ENCODE results near the gene POLR3H.
A peak's percentile ranks its signal among the peaks of the same experiment; 100 is the strongest.

POLR3H gene

DNA sequence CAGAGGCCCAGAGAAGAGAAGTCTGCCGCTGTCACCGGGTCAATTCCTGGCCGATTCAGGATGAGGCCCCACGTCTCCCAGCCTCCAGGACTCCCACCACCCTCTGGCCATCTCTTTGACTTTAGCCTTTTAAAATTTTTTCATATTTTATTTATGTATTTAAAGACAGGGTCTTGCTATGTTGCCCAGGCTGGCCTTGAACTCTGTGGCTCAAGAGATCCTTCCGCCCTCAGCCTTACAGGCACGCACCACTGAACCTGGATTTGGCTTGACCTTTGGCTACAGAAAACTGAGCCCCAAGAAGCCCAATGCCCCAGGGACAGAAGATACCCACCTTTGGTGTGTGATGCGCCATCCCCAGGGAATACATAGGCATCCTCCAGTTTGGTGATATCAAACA lies 3.9 kb downstream of the POLR3H start:
- Mint-ChIP-seq H3K27me3 (no peaks in the 10 kb centered on the region), H3K9me3 (no peaks in the 10 kb centered on the region), H3K4me1 (peaks cover 37% of the 10 kb centered on the region), H3K4me3 (no peak overlapping the region), H3K27ac (ENCODE audit: low read depth) (no peak overlapping the region), H3K36me3 (ENCODE audit: insufficient read depth) (peaks cover 20% of the 10 kb centered on the region)
- DNase-seq (ENCODE audit: low spot score in 2 of 2), result no peak
- no peak for ATAC-seq (replicated peaks; ENCODE audit: extremely low read depth, poor library complexity, severe bottlenecking)

DNA sequence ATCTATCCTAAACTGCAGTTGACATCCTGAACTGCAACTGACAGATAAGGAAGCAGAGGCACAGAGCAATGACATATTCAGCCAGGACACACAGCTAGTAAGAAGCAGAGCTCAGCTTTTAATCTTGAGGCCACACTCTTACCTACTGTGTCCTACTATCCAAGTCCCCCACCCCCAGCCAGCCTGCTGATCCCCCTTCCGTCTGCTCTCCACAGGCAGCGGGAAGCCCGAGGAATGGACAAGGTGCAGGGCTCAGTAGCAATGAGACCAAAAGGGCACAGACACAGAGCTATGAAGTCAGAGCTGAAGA lies 4.3 kb downstream of the POLR3H start:
- Mint-ChIP-seq H3K9me3 (no peaks in the 10 kb centered on the region), H3K4me1 (peaks cover 38% of the 10 kb centered on the region), H3K4me3 (no peak overlapping the region), H3K27me3 (no peaks in the 10 kb centered on the region), H3K36me3 (ENCODE audit: insufficient read depth) (peaks cover 20% of the 10 kb centered on the region), H3K27ac (ENCODE audit: low read depth) (no peak overlapping the region)
- no peak for ATAC-seq (replicated peaks; ENCODE audit: extremely low read depth, poor library complexity, severe bottlenecking)
- DNase-seq (ENCODE audit: low spot score in 2 of 2), result no peak

DNA sequence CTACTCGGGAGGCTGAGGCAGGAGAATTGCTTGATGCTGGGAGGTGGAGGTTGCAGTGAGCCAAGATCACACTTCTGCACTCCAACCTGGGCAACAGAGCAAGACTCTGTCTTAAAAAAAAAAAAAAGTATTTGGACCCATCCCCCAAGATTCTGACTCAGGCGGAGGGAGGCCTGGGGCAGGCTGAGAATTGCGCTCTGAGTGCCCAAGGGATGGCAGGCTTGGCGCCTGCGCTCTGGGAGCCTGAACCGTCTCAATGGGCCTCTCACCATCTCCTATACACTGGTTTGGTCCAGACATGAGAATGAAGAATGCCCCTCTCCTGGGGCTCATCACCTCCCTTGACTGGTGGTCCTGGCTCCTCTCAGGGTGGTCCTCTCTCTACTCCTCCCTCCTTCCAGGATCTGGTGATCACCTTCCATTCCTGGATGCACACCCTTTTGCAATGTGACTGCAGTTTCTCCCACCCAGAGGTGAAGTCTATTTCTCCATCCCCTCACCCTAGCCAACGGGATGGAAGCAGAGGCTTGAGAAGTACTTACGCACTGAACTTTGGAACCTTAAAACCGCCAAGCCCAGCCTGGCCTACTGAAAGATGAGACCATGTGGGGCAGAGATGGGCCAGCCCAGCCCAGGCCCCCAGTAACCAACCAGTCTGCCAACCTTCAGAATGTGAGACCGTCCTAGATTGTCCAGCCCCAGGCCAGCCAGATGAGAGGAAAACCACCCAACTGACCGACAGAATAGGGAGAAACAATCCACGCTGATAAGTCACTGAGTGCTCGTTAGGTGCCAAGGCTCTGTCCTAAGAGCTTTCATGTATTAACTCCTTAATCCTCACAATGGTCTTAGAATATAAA lies 4.9 kb downstream of the POLR3H start:
- peaks cover 16% of the 10 kb centered on the region for H3K36me3 Mint-ChIP-seq (ENCODE audit: insufficient read depth)
- no peak overlapping the region for H3K4me3 Mint-ChIP-seq
- no peaks in the 10 kb centered on the region for H3K9me3 Mint-ChIP-seq
- H3K4me1 Mint-ChIP-seq, result peaks cover 32% of the 10 kb centered on the region
- ATAC-seq (replicated peaks; ENCODE audit: extremely low read depth, poor library complexity, severe bottlenecking), result no peak
- no peak for DNase-seq (ENCODE audit: low spot score in 2 of 2)
- H3K27me3 Mint-ChIP-seq, result no peaks in the 10 kb centered on the region
- H3K27ac Mint-ChIP-seq (ENCODE audit: low read depth), result no peak overlapping the region

DNA sequence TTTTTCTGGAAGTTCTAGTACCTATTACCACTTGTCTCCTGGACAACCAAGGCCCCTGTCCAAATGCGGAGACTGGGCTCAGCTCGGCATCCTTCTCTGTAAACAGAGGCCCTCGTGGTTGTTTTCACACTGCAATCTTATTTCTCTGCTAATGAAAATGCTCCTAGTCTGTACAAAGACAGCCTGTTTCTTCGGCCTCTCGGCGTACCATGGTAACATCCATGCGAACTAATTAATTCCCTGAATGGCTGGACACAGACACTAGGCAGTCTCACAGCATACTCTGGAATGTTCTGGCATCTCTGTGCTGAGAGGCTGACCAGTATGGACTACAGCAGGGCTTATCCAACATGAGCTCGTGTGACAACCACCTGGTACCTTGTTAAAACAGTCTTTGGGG lies 5.7 kb downstream of the POLR3H start:
- no peaks in the 10 kb centered on the region for H3K27me3 Mint-ChIP-seq
- peaks cover 12% of the 10 kb centered on the region for H3K36me3 Mint-ChIP-seq (ENCODE audit: insufficient read depth)
- ATAC-seq (replicated peaks; ENCODE audit: extremely low read depth, poor library complexity, severe bottlenecking), result no peak
- H3K27ac Mint-ChIP-seq (ENCODE audit: low read depth), result no peak overlapping the region
- no peak overlapping the region for H3K4me3 Mint-ChIP-seq
- DNase-seq (ENCODE audit: low spot score in 2 of 2), result no peak
- H3K9me3 Mint-ChIP-seq, result no peaks in the 10 kb centered on the region
- peaks cover 24% of the 10 kb centered on the region for H3K4me1 Mint-ChIP-seq

DNA sequence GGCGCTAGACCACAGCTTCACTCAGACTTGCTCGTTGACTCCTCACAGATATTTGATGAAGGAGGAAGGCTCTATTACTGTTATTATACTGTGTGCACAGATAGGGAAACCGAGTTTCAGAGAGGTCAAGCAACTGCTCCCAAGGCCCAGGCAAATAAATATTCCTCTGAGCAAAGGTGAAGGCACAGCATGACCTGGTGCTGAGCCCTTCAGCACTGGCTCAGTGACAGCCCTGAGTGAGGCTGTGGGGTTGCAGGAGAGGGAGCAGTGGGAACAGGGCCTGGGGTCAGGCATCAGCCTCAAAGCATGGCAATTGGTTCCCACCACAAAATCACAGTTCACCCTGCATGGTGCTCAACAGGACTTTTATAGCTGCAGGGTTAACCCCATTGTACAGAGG lies 7.1 kb downstream of the POLR3H start:
- no peaks in the 10 kb centered on the region for H3K9me3 Mint-ChIP-seq
- no peaks in the 10 kb centered on the region for H3K27me3 Mint-ChIP-seq
- peaks cover 18% of the 10 kb centered on the region for H3K36me3 Mint-ChIP-seq (ENCODE audit: insufficient read depth)
- H3K4me1 Mint-ChIP-seq, result peaks cover 13% of the 10 kb centered on the region
- no peak for DNase-seq (ENCODE audit: low spot score in 2 of 2)
- H3K4me3 Mint-ChIP-seq, result no peak overlapping the region
- no peak overlapping the region for H3K27ac Mint-ChIP-seq (ENCODE audit: low read depth)
- no peak for ATAC-seq (replicated peaks; ENCODE audit: extremely low read depth, poor library complexity, severe bottlenecking)

DNA sequence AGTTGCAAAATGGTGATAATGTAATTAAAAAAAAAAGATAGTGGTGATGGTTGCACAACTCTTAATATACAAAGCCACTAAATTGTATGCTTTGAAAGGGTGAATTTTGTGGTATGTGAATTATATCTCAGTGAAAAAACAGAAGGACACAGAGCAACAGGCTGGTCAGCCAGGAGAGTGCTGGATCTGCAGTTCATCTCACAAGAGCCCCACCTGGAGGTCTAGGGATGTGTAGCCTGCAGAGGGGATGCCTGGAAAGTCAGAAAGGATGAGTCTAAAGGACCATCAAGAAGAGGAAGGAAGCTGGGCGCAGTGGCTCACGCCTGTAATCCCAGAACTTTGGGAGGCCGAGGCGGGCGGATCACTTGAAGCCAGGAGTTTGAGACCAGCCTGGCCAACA lies 9.0 kb downstream of the POLR3H start:
- no peak for DNase-seq (ENCODE audit: low spot score in 2 of 2)
- Mint-ChIP-seq H3K4me1 (peaks cover 4% of the 10 kb centered on the region), H3K27ac (ENCODE audit: low read depth) (peak overlapping the region; percentile 78)

DNA sequence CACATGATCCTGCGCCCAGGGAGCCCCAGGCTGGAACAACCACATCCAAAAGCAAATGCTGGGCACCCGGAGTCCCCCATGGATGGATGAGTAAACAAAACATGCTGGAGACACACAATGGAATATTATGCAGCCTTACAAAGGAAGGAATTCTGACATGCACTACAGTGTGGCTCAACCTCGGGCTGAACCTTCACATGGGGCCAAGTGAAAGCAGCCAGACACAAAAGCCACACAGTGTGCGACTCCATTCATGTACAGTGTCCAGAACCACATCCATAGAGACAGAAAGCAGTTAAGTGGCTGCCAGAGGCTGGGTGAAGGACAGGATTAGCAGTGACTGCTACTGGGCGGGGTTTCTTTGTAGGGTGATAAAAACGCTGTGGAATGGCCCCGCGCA lies 10.1 kb downstream of the POLR3H start:
- H3K4me1 Mint-ChIP-seq, result peaks cover 4% of the 10 kb centered on the region
- no peak for ATAC-seq (replicated peaks; ENCODE audit: extremely low read depth, poor library complexity, severe bottlenecking)
- no peaks in the 10 kb centered on the region for H3K9me3 Mint-ChIP-seq
- no peak overlapping the region for H3K4me3 Mint-ChIP-seq
- no peak overlapping the region for H3K27ac Mint-ChIP-seq (ENCODE audit: low read depth)
- DNase-seq (ENCODE audit: low spot score in 2 of 2), result no peak
- peaks cover 19% of the 10 kb centered on the region for H3K36me3 Mint-ChIP-seq (ENCODE audit: insufficient read depth)
- no peaks in the 10 kb centered on the region for H3K27me3 Mint-ChIP-seq

More for the DNA sequence above, 9.0 kb downstream of the POLR3H start:
- ATAC-seq (replicated peaks; ENCODE audit: extremely low read depth, poor library complexity, severe bottlenecking), result no peak
- Mint-ChIP-seq H3K36me3 (ENCODE audit: insufficient read depth) (peaks cover 16% of the 10 kb centered on the region), H3K9me3 (no peaks in the 10 kb centered on the region), H3K4me3 (no peak overlapping the region), H3K27me3 (no peaks in the 10 kb centered on the region)

DNA sequence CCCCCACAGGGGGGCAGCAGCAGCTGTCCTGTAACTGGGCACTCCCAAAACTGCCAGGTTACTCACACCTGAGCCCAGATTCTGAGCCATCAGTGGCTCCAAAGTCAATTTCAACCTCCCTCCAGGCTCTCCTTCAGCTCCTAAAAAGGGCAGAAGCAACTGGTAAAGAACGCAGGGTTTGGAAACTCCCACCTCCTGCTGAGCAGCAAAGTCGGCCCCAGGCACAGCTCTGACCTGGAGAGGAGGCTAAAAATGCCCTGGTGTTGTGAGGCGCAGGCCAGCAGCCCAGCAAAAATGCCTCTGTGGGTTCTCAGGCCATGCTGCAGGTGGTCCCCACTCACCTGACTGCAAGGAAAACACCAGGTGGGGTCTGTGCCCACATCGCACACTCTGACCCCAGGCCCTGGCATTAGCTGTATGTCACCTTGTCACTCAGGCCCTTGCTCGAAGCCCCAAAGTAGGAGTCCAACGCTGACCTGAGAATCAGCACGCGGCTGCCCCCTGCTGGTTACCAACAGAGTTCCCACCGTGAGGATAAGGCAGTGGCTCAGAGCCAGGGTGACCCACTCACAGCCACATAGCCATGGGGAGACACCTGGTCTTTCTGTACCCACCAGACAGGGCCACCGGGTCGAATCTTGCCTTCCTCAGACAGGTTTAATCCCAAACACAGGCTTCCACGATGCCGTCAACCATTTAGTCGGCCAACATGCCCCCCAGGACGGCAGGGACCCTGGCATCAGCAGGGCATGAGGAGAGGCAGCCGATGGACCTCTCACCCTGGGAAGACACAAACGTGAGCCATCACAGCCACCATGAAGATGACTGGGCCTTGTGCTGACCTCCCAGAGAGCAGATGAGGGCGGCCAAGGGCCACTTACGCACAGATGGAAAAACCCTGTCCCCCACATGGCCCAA lies 11.1 kb downstream of the POLR3H start:
- H3K27me3 Mint-ChIP-seq, result no peaks in the 10 kb centered on the region
- ATAC-seq (replicated peaks; ENCODE audit: extremely low read depth, poor library complexity, severe bottlenecking) (peak; percentile 52), DNase-seq (ENCODE audit: low spot score in 2 of 2) (peak; percentile 37 to 54)
- H3K4me1 Mint-ChIP-seq, result peaks cover 4% of the 10 kb centered on the region
- peak overlapping the region; percentile 49 for H3K27ac Mint-ChIP-seq (ENCODE audit: low read depth)
- no peak overlapping the region for H3K4me3 Mint-ChIP-seq
- H3K36me3 Mint-ChIP-seq (ENCODE audit: insufficient read depth), result peaks cover 24% of the 10 kb centered on the region
- H3K9me3 Mint-ChIP-seq, result no peaks in the 10 kb centered on the region

DNA sequence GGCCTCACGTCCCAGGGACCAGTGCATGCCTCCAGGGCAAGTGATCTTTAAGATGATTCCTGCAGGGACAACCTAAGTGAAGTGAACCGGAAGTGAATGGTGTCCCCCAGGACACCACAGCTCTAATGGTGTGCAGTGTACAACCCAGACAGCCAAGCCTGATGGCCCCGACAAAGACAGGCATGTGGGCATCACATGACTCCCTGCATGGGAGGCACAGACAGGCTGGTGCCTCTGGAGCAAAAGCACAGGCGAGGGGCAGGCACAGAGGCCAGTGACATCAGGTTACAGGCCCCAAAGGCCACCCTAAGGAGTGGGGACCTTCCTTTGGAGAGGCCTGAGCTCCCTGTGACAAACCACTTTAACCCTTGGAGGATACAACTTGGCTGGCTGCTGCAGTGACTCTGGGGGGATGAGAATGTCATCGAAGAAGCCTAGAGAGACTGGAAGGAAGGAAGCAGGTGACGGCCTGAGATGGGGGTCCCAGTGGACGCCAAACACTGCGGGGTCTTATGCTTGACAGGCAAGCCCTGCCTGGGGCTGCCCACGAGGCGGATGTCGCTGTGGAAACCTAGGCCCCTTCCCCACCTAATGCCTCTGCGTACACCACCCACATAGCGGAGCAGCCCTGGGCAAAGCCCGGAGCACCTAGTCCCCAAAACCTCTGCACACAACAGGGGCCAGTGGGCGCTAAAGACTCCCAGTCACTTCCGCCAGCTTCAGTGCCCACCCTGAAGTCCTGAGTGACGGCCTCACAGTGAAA lies 12.4 kb downstream of the POLR3H start:
- Mint-ChIP-seq H3K27me3 (no peaks in the 10 kb centered on the region), H3K36me3 (ENCODE audit: insufficient read depth) (peaks cover 20% of the 10 kb centered on the region), H3K4me1 (peaks cover 4% of the 10 kb centered on the region), H3K4me3 (no peak overlapping the region), H3K9me3 (no peaks in the 10 kb centered on the region), H3K27ac (ENCODE audit: low read depth) (no peak overlapping the region)
- DNase-seq (ENCODE audit: low spot score in 2 of 2), result no peak
- ATAC-seq (replicated peaks; ENCODE audit: extremely low read depth, poor library complexity, severe bottlenecking), result no peak

DNA sequence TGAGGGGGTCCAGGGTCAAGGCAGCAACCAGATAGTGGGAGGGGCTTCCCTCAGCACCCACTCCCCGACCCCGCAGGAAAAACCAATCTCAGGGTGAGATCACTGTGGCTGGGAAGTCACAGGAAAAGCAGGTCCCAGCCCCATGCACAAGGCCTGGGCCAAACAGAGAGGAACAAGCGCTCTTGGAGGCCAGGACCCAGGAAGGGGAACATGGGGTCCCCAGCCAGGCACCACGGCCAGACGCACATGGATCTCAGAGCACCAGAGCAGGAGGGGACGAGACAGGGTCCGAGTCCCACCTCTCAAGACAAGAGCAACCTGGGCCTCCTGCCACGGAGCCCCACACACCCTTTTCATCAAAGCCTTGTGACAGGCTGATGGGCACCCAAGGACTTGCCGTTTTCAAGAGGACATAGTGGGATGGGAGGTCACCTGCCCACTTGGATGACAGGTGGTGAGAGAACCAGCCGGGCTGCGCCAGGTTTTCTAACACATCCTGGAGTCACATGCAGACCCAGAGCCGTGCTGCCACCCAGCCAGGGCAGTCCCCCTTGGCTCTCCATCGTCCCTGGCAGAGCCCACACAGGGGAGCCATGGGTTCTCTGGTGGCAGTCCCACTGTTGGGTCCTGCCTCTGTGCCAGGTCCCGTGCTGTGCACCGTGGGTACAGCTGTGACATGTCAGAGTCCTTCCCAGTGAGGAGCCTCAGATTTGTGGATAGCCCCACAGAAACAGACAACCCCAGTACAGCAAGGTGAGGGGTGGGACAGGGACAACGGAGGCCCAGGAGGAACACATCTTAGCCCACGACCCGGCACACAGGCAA lies 13.2 kb downstream of the POLR3H start:
- no peak overlapping the region for H3K4me3 Mint-ChIP-seq
- peak overlapping the region; percentile 80 for H3K27ac Mint-ChIP-seq (ENCODE audit: low read depth)
- no peaks in the 10 kb centered on the region for H3K27me3 Mint-ChIP-seq
- DNase-seq (ENCODE audit: low spot score in 2 of 2) (no peak), ATAC-seq (replicated peaks; ENCODE audit: extremely low read depth, poor library complexity, severe bottlenecking) (no peak)
- H3K9me3 Mint-ChIP-seq, result no peaks in the 10 kb centered on the region
- peaks cover 23% of the 10 kb centered on the region for H3K36me3 Mint-ChIP-seq (ENCODE audit: insufficient read depth)
- peaks cover 4% of the 10 kb centered on the region for H3K4me1 Mint-ChIP-seq

DNA sequence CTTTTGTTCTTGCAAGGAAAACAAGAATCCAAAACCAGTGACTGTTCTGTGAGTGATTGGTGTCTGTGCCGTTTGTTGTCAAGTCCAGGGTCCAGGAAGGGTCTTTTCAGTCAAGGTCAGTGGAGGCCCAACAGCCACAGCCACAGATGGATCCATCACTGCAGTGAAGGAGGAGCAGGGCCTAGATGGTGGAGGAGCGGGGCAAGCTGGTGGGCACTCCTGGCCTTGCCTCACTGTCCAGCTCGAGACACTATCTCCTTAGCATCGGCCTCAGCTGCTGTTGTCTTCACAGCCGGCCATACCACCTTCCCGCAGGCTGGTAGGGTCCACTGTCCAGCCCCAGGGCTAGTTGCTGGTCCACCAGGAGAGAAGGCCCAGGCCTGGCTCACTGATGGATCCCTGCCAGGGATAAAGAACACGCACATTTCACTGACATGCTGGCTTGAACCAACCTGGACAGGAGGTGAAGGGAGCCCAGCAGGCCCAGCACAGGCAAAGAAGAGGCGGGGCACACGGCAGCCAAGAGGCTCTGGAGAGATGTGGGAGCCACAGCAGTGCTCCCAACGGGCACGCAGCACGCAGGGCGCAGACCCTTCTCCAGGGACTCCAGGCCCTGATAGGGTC lies 15.2 kb downstream of the POLR3H start:
- Mint-ChIP-seq H3K9me3 (no peaks in the 10 kb centered on the region), H3K4me1 (no peaks in the 10 kb centered on the region), H3K36me3 (ENCODE audit: insufficient read depth) (peaks cover 26% of the 10 kb centered on the region), H3K27ac (ENCODE audit: low read depth) (no peak overlapping the region), H3K27me3 (no peaks in the 10 kb centered on the region), H3K4me3 (no peak overlapping the region)
- DNase-seq (ENCODE audit: low spot score in 2 of 2) (no peak), ATAC-seq (replicated peaks; ENCODE audit: extremely low read depth, poor library complexity, severe bottlenecking) (no peak)

Data from central memory CD8-positive, alpha-beta T cell (primary cell).